DOHH2 (cell line): ENCODE results near the gene GNPDA1.

Source experiments
- EZH2phosphoT487 ChIP-seq: fragments of 200-600 bp; sonication (generic); IDR thresholded peaks from 2 replicates; pipeline ENCODE4 v1.6.1; 2017; ENCODE audit warnings: borderline replicate concordance, mild to moderate bottlenecking, antibody characterized with exemption, low read length, moderate library complexity, mixed read lengths
- TF ChIP-seq, protein P1 (sequence below): fragments of 200-600 bp; sonication (generic); IDR thresholded peaks from one replicate; pipeline ENCODE4 v1.5.1; 2014; ENCODE audit warnings: antibody characterized with exemption, mild to moderate bottlenecking, low read depth, low read length; ENCODE audit not compliant: poor library complexity, severe bottlenecking

GRCh38 chr5:141989720-141990119 lies 23.1 kb downstream of the GNPDA1 start:
- TF ChIP-seq, protein P1, sequence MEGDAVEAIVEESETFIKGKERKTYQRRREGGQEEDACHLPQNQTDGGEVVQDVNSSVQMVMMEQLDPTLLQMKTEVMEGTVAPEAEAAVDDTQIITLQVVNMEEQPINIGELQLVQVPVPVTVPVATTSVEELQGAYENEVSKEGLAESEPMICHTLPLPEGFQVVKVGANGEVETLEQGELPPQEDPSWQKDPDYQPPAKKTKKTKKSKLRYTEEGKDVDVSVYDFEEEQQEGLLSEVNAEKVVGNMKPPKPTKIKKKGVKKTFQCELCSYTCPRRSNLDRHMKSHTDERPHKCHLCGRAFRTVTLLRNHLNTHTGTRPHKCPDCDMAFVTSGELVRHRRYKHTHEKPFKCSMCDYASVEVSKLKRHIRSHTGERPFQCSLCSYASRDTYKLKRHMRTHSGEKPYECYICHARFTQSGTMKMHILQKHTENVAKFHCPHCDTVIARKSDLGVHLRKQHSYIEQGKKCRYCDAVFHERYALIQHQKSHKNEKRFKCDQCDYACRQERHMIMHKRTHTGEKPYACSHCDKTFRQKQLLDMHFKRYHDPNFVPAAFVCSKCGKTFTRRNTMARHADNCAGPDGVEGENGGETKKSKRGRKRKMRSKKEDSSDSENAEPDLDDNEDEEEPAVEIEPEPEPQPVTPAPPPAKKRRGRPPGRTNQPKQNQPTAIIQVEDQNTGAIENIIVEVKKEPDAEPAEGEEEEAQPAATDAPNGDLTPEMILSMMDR: no peak
- no peak for TF ChIP-seq EZH2phosphoT487
